GM23338 (cell line): ENCODE results near the gene ZBTB5. TPM values are rescaled to one million over a fixed set of nuclear protein-coding genes. Genes with fewer than 3 reads are reported as not detected.
A peak's percentile ranks its signal among the peaks of the same experiment; 100 is the strongest.
"Not testable (repeated sequence)": the region's sequence is repeated elsewhere in the genome, so short reads cannot be mapped to it uniquely, and the experiment has no call there.

Experiments used
- ATAC-seq: fragments of 200-7000 bp; cut with Tn5 transposase; 3 replicates; pipeline ENCODE4 v1.9.1; 2020
- DNase-seq: peaks from one replicate; pipeline ENCODE4 v3.0.0-alpha.2; 2015; ENCODE audit warnings: low spot score
- H2AFZ ChIP-seq: fragments of 200-600 bp; sonication (generic); 2 replicates; pipeline ENCODE4 v1.8.0; 2016; ENCODE audit warnings: antibody characterized with exemption, mild to moderate bottlenecking, moderate library complexity
- H3F3A ChIP-seq: fragments of 200-600 bp; sonication (generic); replicated peaks from 2 replicates; pipeline ENCODE4 v1.8.0; 2017; ENCODE audit warnings: antibody characterized with exemption, mixed run types, low read depth
- H3K27ac ChIP-seq: fragments of 200-600 bp; sonication (generic); 2 replicates; pipeline ENCODE4 v1.6.1; 2016; ENCODE audit warnings: low read depth
- H3K27me3 ChIP-seq: fragments of 200-600 bp; sonication (generic); 2 replicates; pipeline ENCODE4 v1.8.0; 2016; ENCODE audit warnings: mild to moderate bottlenecking, mixed run types, moderate library complexity; ENCODE audit not compliant: insufficient read depth
- H3K36me3 ChIP-seq: fragments of 200-600 bp; sonication (generic); 2 replicates; pipeline ENCODE4 v1.8.0; 2016; ENCODE audit warnings: mild to moderate bottlenecking; ENCODE audit not compliant: insufficient read depth
- H3K4me1 ChIP-seq: fragments of 200-600 bp; sonication (generic); 2 replicates; pipeline ENCODE4 v1.8.0; 2016; ENCODE audit warnings: mild to moderate bottlenecking, moderate library complexity; ENCODE audit not compliant: insufficient read depth
- H3K4me2 ChIP-seq: fragments of 200-600 bp; sonication (generic); 2 replicates; pipeline ENCODE4 v1.7.1; 2017; ENCODE audit warnings: mixed run types
- H3K4me3 ChIP-seq: fragments of 200-600 bp; sonication (generic); 2 replicates; pipeline ENCODE4 v1.6.1; 2016; ENCODE audit warnings: mixed run types
- H3K79me2 ChIP-seq: fragments of 200-600 bp; sonication (generic); replicated peaks from 2 replicates; pipeline ENCODE4 v1.8.0; 2017; ENCODE audit warnings: mild to moderate bottlenecking; ENCODE audit not compliant: insufficient read depth
- H3K9me2 ChIP-seq: fragments of 200-600 bp; sonication (generic); 2 replicates; pipeline ENCODE4 v1.8.0; 2017; ENCODE audit not compliant: insufficient read depth
- H4K20me1 ChIP-seq: fragments of 200-600 bp; sonication (generic); replicated peaks from 2 replicates; pipeline ENCODE4 v1.8.0; 2017; ENCODE audit warnings: mild to moderate bottlenecking; ENCODE audit not compliant: insufficient read depth
- H3K27ac Mint-ChIP-seq: 2 replicates; pipeline ENCODE4 v1.8.0; 2020; ENCODE audit warnings: inconsistent platforms, mild to moderate bottlenecking, moderate library complexity, mixed read lengths
- H3K27me3 Mint-ChIP-seq: 3 replicates; pipeline ENCODE4 v1.8.0; 2022; ENCODE audit warnings: low read depth, mild to moderate bottlenecking, moderate library complexity, mixed read lengths, inconsistent platforms; ENCODE audit not compliant: insufficient read depth, poor library complexity
- H3K36me3 Mint-ChIP-seq: 3 replicates; pipeline ENCODE4 v1.8.0; 2021; ENCODE audit warnings: low read depth, mild to moderate bottlenecking, inconsistent platforms, moderate library complexity, mixed read lengths
- H3K4me1 Mint-ChIP-seq: 3 replicates; pipeline ENCODE4 v1.8.0; 2020; ENCODE audit warnings: mild to moderate bottlenecking, inconsistent platforms, mixed read lengths
- H3K4me3 Mint-ChIP-seq: 3 replicates; pipeline ENCODE4 v1.8.0; 2021; ENCODE audit warnings: moderate library complexity, mild to moderate bottlenecking, inconsistent platforms, mixed read lengths
- H3K9me3 Mint-ChIP-seq: 3 replicates; pipeline ENCODE4 v1.8.0; 2020; ENCODE audit warnings: moderate library complexity, mild to moderate bottlenecking, inconsistent platforms, mixed read lengths
- CREB1 ChIP-seq: fragments of 250-450 bp; sonication (Bioruptor Pico); IDR thresholded peaks from 2 replicates; pipeline ENCODE4 v1.5.0; 2020; ENCODE audit warnings: low read depth, mild to moderate bottlenecking, moderate library complexity
- CTCF ChIP-seq, 2 experiments: fragments of 200-600 bp in 1 of 2; sonication (generic) in 1 of 2; conservative IDR thresholded peaks; 2 replicates each; pipeline versions ENCODE4 v1.5.1 to v1.6.1; 2016 to 2017; ENCODE audit warnings: antibody characterized with exemption in 2 of 2, low read depth in 2 of 2, mild to moderate bottlenecking in 2 of 2, moderate library complexity in 1 of 2
- ETS1 ChIP-seq: IDR thresholded peaks from 2 replicates; pipeline ENCODE4 v1.6.1; 2016; ENCODE audit warnings: antibody characterized with exemption
- EZH2 ChIP-seq: fragments of 200-600 bp; sonication (generic); IDR thresholded peaks from one replicate; pipeline ENCODE4 v1.8.0; 2017; ENCODE audit warnings: antibody characterized with exemption, mild to moderate bottlenecking, low read depth; ENCODE audit not compliant: unreplicated experiment
- JUNB ChIP-seq: IDR thresholded peaks from one replicate; pipeline ENCODE4 v1.6.1; 2016; ENCODE audit warnings: antibody characterized with exemption; ENCODE audit not compliant: unreplicated experiment
- NANOG ChIP-seq: IDR thresholded peaks from 2 replicates; pipeline ENCODE4 v1.6.1; 2016; ENCODE audit warnings: antibody characterized with exemption, borderline replicate concordance
- POLR2AphosphoS5 ChIP-seq: IDR thresholded peaks from 2 replicates; pipeline ENCODE4 v1.6.1; 2016; ENCODE audit warnings: antibody characterized with exemption, low read depth
- polyA plus RNA-seq: library from polyadenylated mRNA; unstranded; fragments of >200 nt; fragmentation: Nextera tagmentation; extraction: Ambion mirVana; gene quantifications from 2 replicates; pipeline ENCODE4 v1.2.1, GENCODE V29; 2016
- total RNA-seq: library from RNA; depleted of rRNA; stranded (reverse); fragments of >200 nt; shearing (Covaris generic); gene quantifications from 2 replicates; pipeline ENCODE4 v1.2.3, GENCODE V29; 2014

ZBTB5 gene
- total and polyA plus RNA-seq, 2 experiments from 2014 or later: 2.8 to 19.5 TPM

DNA sequence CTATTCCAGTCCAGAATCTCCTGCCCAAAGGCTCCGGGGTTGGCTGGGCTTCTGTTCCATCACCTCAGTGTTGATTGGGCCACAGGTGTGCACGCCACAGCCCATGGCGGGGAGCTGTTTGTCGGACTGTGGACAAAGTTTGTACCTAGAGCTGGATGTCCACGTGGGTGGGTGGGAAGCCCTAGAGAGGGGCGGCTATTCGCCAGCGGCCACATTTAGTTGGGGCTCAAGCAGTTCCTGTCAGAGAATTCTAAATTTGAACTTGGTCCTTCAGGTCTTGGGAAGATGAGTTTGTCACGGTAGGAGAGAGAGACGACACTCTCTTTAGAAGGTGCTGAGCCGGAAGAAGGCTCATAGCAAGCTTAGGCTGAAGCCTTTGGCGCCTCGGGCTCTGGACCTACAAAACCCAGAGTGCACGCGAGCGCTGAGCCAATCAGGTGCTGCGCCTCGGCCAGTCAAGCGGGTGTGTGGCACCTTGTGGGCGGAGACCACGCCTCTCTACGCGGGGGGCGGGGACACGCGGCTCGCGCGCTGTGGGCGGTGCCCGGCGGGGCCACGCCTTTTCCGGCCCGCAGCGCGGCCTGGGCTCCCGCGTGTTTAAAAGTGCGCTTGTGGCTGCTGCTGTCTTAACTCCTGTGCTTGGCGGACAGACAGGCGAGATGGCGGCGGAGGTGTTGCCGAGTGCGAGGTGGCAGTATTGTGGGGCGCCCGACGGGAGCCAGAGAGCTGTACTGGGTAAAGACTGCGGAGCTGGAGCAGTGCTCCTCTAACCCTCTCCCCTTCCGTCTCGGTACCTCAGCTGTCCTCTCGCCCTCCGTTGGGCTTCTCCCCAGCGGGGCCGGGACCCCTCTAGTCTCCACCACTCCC, 20.4 kb upstream of the ZBTB5 start, which contains the start of gene POLR1E:
Gene POLR1E, plus strand, starts transcription at position 560 of the 867 bp plus-strand sequence. Its CDS starts 100 bp downstream, at position 660.
- H3K4me1 ChIP-seq: peaks cover 14% of the 10 kb centered on the region; the same call in 1 of the 2 replicates
- TF ChIP-seq POLR2AphosphoS5 (peak; percentile 94), NANOG (no peak), CREB1 (CRISPR knock-in tag) (peak; percentile 62), ETS1 (peak; percentile 23; the same call in 1 of the 2 replicates)
- H3K4me1 Mint-ChIP-seq: peaks cover 21% of the 10 kb centered on the region
- peak; percentile 98 for DNase-seq
- peak within 1 kb of the TSS; percentile 87 for H3K27ac ChIP-seq
- peak within 1 kb of the TSS; percentile 94 for H2AFZ ChIP-seq
- no peaks in the 10 kb centered on the region for H3K27me3 ChIP-seq
- peaks cover 13% of the 10 kb centered on the region for H4K20me1 ChIP-seq
- peak within 1 kb of the TSS; percentile 94 for H3K4me3 Mint-ChIP-seq
- H3K27ac Mint-ChIP-seq: peak within 1 kb of the TSS; percentile 91
- H3F3A ChIP-seq: peaks cover 5% of the 10 kb centered on the region; the same call in 1 of the 2 replicates
- peaks cover 20% of the 10 kb centered on the region for H3K79me2 ChIP-seq
- peak within 1 kb of the TSS; percentile 97 for H3K4me3 ChIP-seq
- H3K9me2 ChIP-seq: no peaks in the 10 kb centered on the region
- H3K36me3 Mint-ChIP-seq: peaks cover 30% of the 10 kb centered on the region
- peak within 1 kb of the TSS; percentile 98 for H3K4me2 ChIP-seq
- peak; percentile 96 for ATAC-seq
- H3K9me3 Mint-ChIP-seq: no peaks in the 10 kb centered on the region
- H3K27me3 Mint-ChIP-seq: peaks cover 10% of the 10 kb centered on the region
- peaks cover 19% of the 10 kb centered on the region for H3K36me3 ChIP-seq

GRCh38 chr9:37480759-37481158, 15.5 kb upstream of the ZBTB5 start:
- DNase-seq (no peak), ATAC-seq (no peak)
- Mint-ChIP-seq H3K27ac (no peak overlapping the region), H3K9me3 (peaks cover 4% of the 10 kb centered on the region; the same call in 1 of the 3 replicates), H3K27me3 (peaks cover 8% of the 10 kb centered on the region), H3K36me3 (no peaks in the 10 kb centered on the region; the same call in 2 of the 3 replicates), H3K4me1 (peaks cover 18% of the 10 kb centered on the region), H3K4me3 (no peak overlapping the region)
- H3K27me3 ChIP-seq: no peaks in the 10 kb centered on the region
- no peak overlapping the region for H3K4me2 ChIP-seq
- H4K20me1 ChIP-seq: no peaks in the 10 kb centered on the region
- no peaks in the 10 kb centered on the region for H3K36me3 ChIP-seq
- no peak overlapping the region for H2AFZ ChIP-seq
- no peak for TF ChIP-seq EZH2
- TF ChIP-seq JUNB: no peak
- TF ChIP-seq POLR2AphosphoS5: no peak
- TF ChIP-seq CTCF (conservative IDR thresholded peaks at IDR 0.05; ENCODE audit: low read depth in 2 of 2): peak; percentile 17 to 24; a peak in 2 of 4 replicates
- no peak for TF ChIP-seq CREB1 (CRISPR knock-in tag)
- H3K27ac ChIP-seq: no peak overlapping the region
- peaks cover 6% of the 10 kb centered on the region; the same call in 1 of the 2 replicates for H3K4me1 ChIP-seq
- H3K9me2 ChIP-seq: no peaks in the 10 kb centered on the region
- no peak overlapping the region for H3K4me3 ChIP-seq
- no peaks in the 10 kb centered on the region for H3K79me2 ChIP-seq
- peaks cover 5% of the 10 kb centered on the region; the same call in 1 of the 2 replicates for H3F3A ChIP-seq

- H3K27me3 ChIP-seq, H4K20me1 ChIP-seq, H3K4me3 Mint-ChIP-seq, H2AFZ ChIP-seq, H3K4me3 ChIP-seq, H3K4me2 ChIP-seq, H3K36me3 ChIP-seq, H3K9me2 ChIP-seq, H3K79me2 ChIP-seq, DNase-seq, ATAC-seq, H3K4me1 Mint-ChIP-seq, H3K27ac Mint-ChIP-seq, H3K27ac ChIP-seq, H3K27me3 Mint-ChIP-seq, H3K4me1 ChIP-seq: not testable (repeated sequence)
- H3F3A ChIP-seq: peaks cover 12% of the 10 kb centered on the region
- H3K9me3 Mint-ChIP-seq: peaks cover 28% of the 10 kb centered on the region
- H3K36me3 Mint-ChIP-seq: peaks cover 19% of the 10 kb centered on the region; the same call in 2 of the 3 replicates
Observed at GRCh38 chr9:37477987-37478619, 12.9 kb upstream of the ZBTB5 start.

- Mint-ChIP-seq H3K36me3 (peaks cover 20% of the 10 kb centered on the region; the same call in 2 of the 3 replicates), H3K9me3 (peaks cover 32% of the 10 kb centered on the region), H3K4me1 (peaks cover 11% of the 10 kb centered on the region)
- not testable (repeated sequence) for H3K36me3 ChIP-seq, DNase-seq, H3K27ac ChIP-seq, H3K27ac Mint-ChIP-seq, H3K27me3 ChIP-seq, H4K20me1 ChIP-seq, H3K79me2 ChIP-seq, ATAC-seq, H3K4me1 ChIP-seq, H3K4me2 ChIP-seq, H2AFZ ChIP-seq, H3K4me3 Mint-ChIP-seq, H3K9me2 ChIP-seq, H3K27me3 Mint-ChIP-seq, H3K4me3 ChIP-seq
- peaks cover 14% of the 10 kb centered on the region for H3F3A ChIP-seq
Observed at GRCh38 chr9:37477443-37477842, 12.2 kb upstream of the ZBTB5 start.
